Measurements from ENCODE around the gene ACTL6A.

Gene ACTL6A

GRCh38 chr3:179603321-179603720 lies 40.6 kb downstream of the ACTL6A start:
- Histone ChIP-seq H3K79me2 (ENCODE audit: insufficient read depth, low read length) (peaks cover 37% of the 10 kb centered on the region), H3K9me3 (ENCODE audit: low read length) (no peaks in the 10 kb centered on the region), H3K4me1 (ENCODE audit: insufficient read depth, low read length, severe bottlenecking) (peaks cover 45% of the 10 kb centered on the region), H3F3A (ENCODE audit: insufficient read depth, low read length) (peaks cover 3% of the 10 kb centered on the region; the same call in 1 of the 2 replicates), H3K27ac (ENCODE audit: low read depth, low read length, poor library complexity, severe bottlenecking) (no peak overlapping the region), H3K27me3 (ENCODE audit: insufficient read depth, low read length) (no peaks in the 10 kb centered on the region), H2AFZ (ENCODE audit: low read length) (no peak overlapping the region), H3K36me3 (ENCODE audit: insufficient read depth, low read length) (peaks cover 49% of the 10 kb centered on the region), H3K4me3 (ENCODE audit: low read depth, low read length, poor library complexity, severe bottlenecking) (peak overlapping the region; percentile 87), H3K9ac (ENCODE audit: low read length) (peak overlapping the region; percentile 73), H3K4me2 (ENCODE audit: low read length) (peak overlapping the region; percentile 75), H4K20me1 (ENCODE audit: insufficient read depth, low read length) (no peaks in the 10 kb centered on the region), H3K9me2 (ENCODE audit: low read depth, low read length) (no peaks in the 10 kb centered on the region)
- TF ChIP-seq EZH2 (IDR thresholded peaks at IDR 0.05; ENCODE audit: borderline replicate concordance, low read length) (no peak), CTCF (IDR thresholded peaks at IDR 0.05; ENCODE audit: low read length) (no peak)

- Histone ChIP-seq H3K4me1 (ENCODE audit: insufficient read depth, low read length, severe bottlenecking) (peaks cover 50% of the 10 kb centered on the region), H4K20me1 (ENCODE audit: insufficient read depth, low read length) (no peaks in the 10 kb centered on the region), H3K79me2 (ENCODE audit: insufficient read depth, low read length) (peaks cover 40% of the 10 kb centered on the region), H3K9me3 (ENCODE audit: low read length) (no peaks in the 10 kb centered on the region), H3K4me2 (ENCODE audit: low read length) (peak overlapping the region; percentile 75), H3K4me3 (ENCODE audit: low read depth, low read length, poor library complexity, severe bottlenecking) (peak overlapping the region; percentile 87), H3K9ac (ENCODE audit: low read length) (peak overlapping the region; percentile 73), H3K36me3 (ENCODE audit: insufficient read depth, low read length) (peaks cover 44% of the 10 kb centered on the region), H3K27ac (ENCODE audit: low read depth, low read length, poor library complexity, severe bottlenecking) (peak overlapping the region; percentile 64), H2AFZ (ENCODE audit: low read length) (peak overlapping the region; percentile 29; the same call in 1 of the 2 replicates), H3K27me3 (ENCODE audit: insufficient read depth, low read length) (no peaks in the 10 kb centered on the region), H3F3A (ENCODE audit: insufficient read depth, low read length) (peaks cover 3% of the 10 kb centered on the region; the same call in 1 of the 2 replicates), H3K9me2 (ENCODE audit: low read depth, low read length) (no peaks in the 10 kb centered on the region)
- TF ChIP-seq EZH2 (IDR thresholded peaks at IDR 0.05; ENCODE audit: borderline replicate concordance, low read length) (no peak), CTCF (IDR thresholded peaks at IDR 0.05; ENCODE audit: low read length) (no peak)
Measured at GRCh38 chr3:179603831-179604230, 41.1 kb downstream of the ACTL6A start.

- Histone ChIP-seq H3K4me3 (ENCODE audit: low read depth, low read length, poor library complexity, severe bottlenecking) (peak within 1 kb of the TSS; percentile 87), H3K4me1 (ENCODE audit: insufficient read depth, low read length, severe bottlenecking) (peaks cover 57% of the 10 kb centered on the region), H4K20me1 (ENCODE audit: insufficient read depth, low read length) (no peaks in the 10 kb centered on the region), H3K27me3 (ENCODE audit: insufficient read depth, low read length) (no peaks in the 10 kb centered on the region), H3K27ac (ENCODE audit: low read depth, low read length, poor library complexity, severe bottlenecking) (peak within 1 kb of the TSS; percentile 64), H3K9me2 (ENCODE audit: low read depth, low read length) (no peaks in the 10 kb centered on the region), H3K4me2 (ENCODE audit: low read length) (peak within 1 kb of the TSS; percentile 78), H3F3A (ENCODE audit: insufficient read depth, low read length) (peaks cover 3% of the 10 kb centered on the region; the same call in 1 of the 2 replicates), H2AFZ (ENCODE audit: low read length) (peak within 1 kb of the TSS; percentile 29; the same call in 1 of the 2 replicates), H3K9me3 (ENCODE audit: low read length) (no peaks in the 10 kb centered on the region), H3K9ac (ENCODE audit: low read length) (peak within 1 kb of the TSS; percentile 73), H3K79me2 (ENCODE audit: insufficient read depth, low read length) (peaks cover 43% of the 10 kb centered on the region), H3K36me3 (ENCODE audit: insufficient read depth, low read length) (peaks cover 38% of the 10 kb centered on the region)
- TF ChIP-seq CTCF (IDR thresholded peaks at IDR 0.05; ENCODE audit: low read length) (no peak), EZH2 (IDR thresholded peaks at IDR 0.05; ENCODE audit: borderline replicate concordance, low read length) (no peak)
Measured at GRCh38 chr3:179604321-179605078, 41.8 kb downstream of the ACTL6A start, which contains the start of the genes MRPL47 and NDUFB5. Gene MRPL47 (minus strand): TSS chr3:179604638. CDS start chr3:179604624, 14 bp downstream. Gene NDUFB5 (plus strand): TSS chr3:179604794. CDS start chr3:179604816, 22 bp downstream.

Data from OCI-LY1 (cell line).